WTC11 (cell line): Measurements from ENCODE around the gene METTL4. TPM values are rescaled to one million over a fixed set of nuclear protein-coding genes. Genes with fewer than 3 reads are reported as not detected.

Source experiments
- ATAC-seq: fragments of 200-7000 bp; cut with Tn5 transposase; 2 replicates; pipeline ENCODE4 v1.10.0; 2021; ENCODE audit warnings: mild to moderate bottlenecking, moderate library complexity
- CTCF ChIA-PET: fragments of 300-600 bp; sonication (Branson Sonifier 250); formaldehyde crosslinking; loops from one replicate; lab custom pipeline; 2021; ENCODE audit warnings: antibody characterized with exemption; lab: Charles Lee
- POLR2A ChIA-PET: fragments of 350-600 bp; sonication (Branson Sonifier 250); formaldehyde crosslinking; loops from one replicate; lab custom pipeline; 2021; ENCODE audit warnings: antibody characterized with exemption; lab: Charles Lee
- DNase-seq: peaks from one replicate; pipeline ENCODE4 v3.0.0; 2021; ENCODE audit warnings: low spot score
- H3K27ac Mint-ChIP-seq: 2 replicates; pipeline ENCODE4 v1.8.0; 2021; ENCODE audit warnings: mixed read lengths
- H3K27me3 Mint-ChIP-seq: 2 replicates; pipeline ENCODE4 v1.8.0; 2021; ENCODE audit warnings: low read depth, mild to moderate bottlenecking, moderate library complexity, mixed read lengths
- H3K36me3 Mint-ChIP-seq: 2 replicates; pipeline ENCODE4 v1.8.0; 2021; ENCODE audit warnings: mixed read lengths
- H3K4me1 Mint-ChIP-seq: 2 replicates; pipeline ENCODE4 v1.8.0; 2022; ENCODE audit warnings: mixed read lengths
- H3K4me3 Mint-ChIP-seq: 2 replicates; pipeline ENCODE4 v1.8.0; 2021; ENCODE audit warnings: mild to moderate bottlenecking, moderate library complexity, mixed read lengths
- H3K9me3 Mint-ChIP-seq: 2 replicates; pipeline ENCODE4 v1.8.0; 2021; ENCODE audit warnings: mixed read lengths
- ELF4 ChIP-seq: sonication (generic); formaldehyde crosslinking; IDR thresholded peaks from 2 replicates; pipeline ENCODE4 v1.8.1; 2022; ENCODE audit warnings: low read depth, mild to moderate bottlenecking, moderate library complexity, missing genetic modification reagents
- FOXJ3 ChIP-seq: sonication (generic); formaldehyde crosslinking; IDR thresholded peaks from 2 replicates; pipeline ENCODE4 v1.9.0; 2021; ENCODE audit warnings: missing genetic modification reagents, mild to moderate bottlenecking, borderline replicate concordance
- FOXP4 ChIP-seq: sonication (generic); formaldehyde crosslinking; IDR thresholded peaks from 2 replicates; pipeline ENCODE4 v1.8.0; 2022; ENCODE audit warnings: mild to moderate bottlenecking, missing genetic modification reagents
- MAX ChIP-seq: sonication (generic); formaldehyde crosslinking; IDR thresholded peaks from 2 replicates; pipeline ENCODE4 v1.8.0; 2022; ENCODE audit warnings: mild to moderate bottlenecking, missing genetic modification reagents
- MLX ChIP-seq: sonication (generic); formaldehyde crosslinking; IDR thresholded peaks from 2 replicates; pipeline ENCODE4 v1.8.1; 2023; ENCODE audit warnings: mild to moderate bottlenecking, missing genetic modification reagents, moderate library complexity
- MYBL2 ChIP-seq: sonication (generic); formaldehyde crosslinking; IDR thresholded peaks from 2 replicates; pipeline ENCODE4 v1.8.1; 2023; ENCODE audit warnings: mild to moderate bottlenecking, moderate library complexity, missing genetic modification reagents
- NFYB ChIP-seq: sonication (generic); formaldehyde crosslinking; conservative IDR thresholded peaks from 2 replicates; pipeline ENCODE4 v1.8.0; 2022; ENCODE audit warnings: low read depth, missing genetic modification reagents
- OVOL2 ChIP-seq: fragments of 250-450 bp; sonication (Bioruptor Pico); IDR thresholded peaks from 2 replicates; pipeline ENCODE4 v1.9.0; 2021; ENCODE audit warnings: mild to moderate bottlenecking, borderline replicate concordance
- PREB ChIP-seq: sonication (generic); formaldehyde crosslinking; IDR thresholded peaks from 2 replicates; pipeline ENCODE4 v1.8.1; 2022; ENCODE audit warnings: mild to moderate bottlenecking, missing genetic modification reagents, moderate library complexity, borderline replicate concordance
- STAT6 ChIP-seq: sonication (generic); formaldehyde crosslinking; conservative IDR thresholded peaks from 2 replicates; pipeline ENCODE4 v1.8.1; 2023; ENCODE audit warnings: mild to moderate bottlenecking, low read depth, missing genetic modification reagents, moderate library complexity
- TCF7 ChIP-seq: sonication (generic); formaldehyde crosslinking; IDR thresholded peaks from 2 replicates; pipeline ENCODE4 v1.8.0; 2022; ENCODE audit warnings: mild to moderate bottlenecking, low read depth, missing genetic modification reagents, moderate library complexity
- TP53 ChIP-seq: sonication (generic); formaldehyde crosslinking; IDR thresholded peaks from 2 replicates; pipeline ENCODE4 v1.8.1; 2023; ENCODE audit warnings: mild to moderate bottlenecking, missing genetic modification reagents
- USF2 ChIP-seq: sonication (generic); formaldehyde crosslinking; IDR thresholded peaks from 2 replicates; pipeline ENCODE4 v1.8.1; 2023; ENCODE audit warnings: mild to moderate bottlenecking, missing genetic modification reagents, moderate library complexity
- ZBTB21 ChIP-seq: sonication (generic); formaldehyde crosslinking; IDR thresholded peaks from 2 replicates; pipeline ENCODE4 v1.8.1; 2023; ENCODE audit warnings: mild to moderate bottlenecking, missing genetic modification reagents, borderline replicate concordance
- ZNF138 ChIP-seq: sonication (generic); formaldehyde crosslinking; conservative IDR thresholded peaks from 2 replicates; pipeline ENCODE4 v1.8.1; 2022; ENCODE audit warnings: mild to moderate bottlenecking, moderate library complexity, missing genetic modification reagents
- ZNF281 ChIP-seq: sonication (generic); formaldehyde crosslinking; IDR thresholded peaks from 2 replicates; pipeline ENCODE4 v1.8.0; 2023; ENCODE audit warnings: mild to moderate bottlenecking, missing genetic modification reagents
- ZNF423 ChIP-seq: fragments of 250-450 bp; sonication (Bioruptor Pico); IDR thresholded peaks from 2 replicates; pipeline ENCODE4 v2.1.2; 2022; ENCODE audit warnings: mild to moderate bottlenecking, moderate library complexity
- ZNF671 ChIP-seq: fragments of 250-450 bp; sonication (Bioruptor Pico); IDR thresholded peaks from 2 replicates; pipeline ENCODE4 v1.8.0; 2021; ENCODE audit warnings: mild to moderate bottlenecking
- ZSCAN18 ChIP-seq: fragments of 250-450 bp; sonication (Bioruptor Pico); IDR thresholded peaks from 2 replicates; pipeline ENCODE4 v2.1.2; 2022; ENCODE audit warnings: mild to moderate bottlenecking, moderate library complexity
- total RNA-seq: library from RNA; stranded (reverse); gene quantifications from 3 replicates; pipeline ENCODE4 v1.2.3, GENCODE V29; 2021

The METTL4 gene
- total RNA-seq, 1 experiment from 2014 or later = 9.8 TPM

- peaks cover 8% of the 10 kb centered on the region for H3K4me1 Mint-ChIP-seq
- no peaks in the 10 kb centered on the region for H3K9me3 Mint-ChIP-seq
- ATAC-seq (no peak), DNase-seq (no peak)
- no peak overlapping the region for H3K4me3 Mint-ChIP-seq
- no peak overlapping the region for H3K27ac Mint-ChIP-seq
- ChIA-PET CTCF (interaction anchor here (2.0 kb wide), 1 partner anchor 20 kb away, joined by 7 read pairs; no protein-coding TSS in a partner anchor), POLR2A (no interaction called here)
- TF ChIP-seq TP53 (CRISPR knock-in tag) = no peak
- no peak for TF ChIP-seq ELF4 (CRISPR knock-in tag)
- TF ChIP-seq FOXJ3 = no peak
- TF ChIP-seq NFYB (CRISPR knock-in tag) = no peak
- TF ChIP-seq ZNF138 (CRISPR knock-in tag) = no peak
- no peak for TF ChIP-seq FOXP4
- no peak for TF ChIP-seq MYBL2 (CRISPR knock-in tag)
- no peak for TF ChIP-seq USF2 (CRISPR knock-in tag)
- no peak for TF ChIP-seq ZSCAN18 (CRISPR knock-in tag)
- TF ChIP-seq MAX (CRISPR knock-in tag) = no peak
- TF ChIP-seq MLX (CRISPR knock-in tag) = no peak
- TF ChIP-seq ZBTB21 = no peak
- TF ChIP-seq STAT6 (CRISPR knock-in tag) = no peak
- TF ChIP-seq TCF7 (CRISPR knock-in tag) = no peak
- TF ChIP-seq OVOL2 (CRISPR knock-in tag) = no peak
- no peak for TF ChIP-seq PREB
- no peaks in the 10 kb centered on the region for H3K27me3 Mint-ChIP-seq
- no peaks in the 10 kb centered on the region for H3K36me3 Mint-ChIP-seq
Observed at GRCh38 chr18:2522112-2522511, 49.2 kb downstream of the METTL4 start.

GRCh38 chr18:2518473-2518872 lies 52.8 kb downstream of the METTL4 start:
- Mint-ChIP-seq H3K9me3 (no peaks in the 10 kb centered on the region), H3K27me3 (no peaks in the 10 kb centered on the region), H3K4me1 (peaks cover 8% of the 10 kb centered on the region), H3K4me3 (no peak overlapping the region), H3K36me3 (no peaks in the 10 kb centered on the region), H3K27ac (no peak overlapping the region)
- ChIA-PET POLR2A (no interaction called here), CTCF (no interaction called here)
- ATAC-seq (no peak), DNase-seq (no peak)
- TF ChIP-seq ZNF423 (no peak), ZNF671 (CRISPR knock-in tag) (no peak), ZNF281 (CRISPR knock-in tag) (no peak), PREB (no peak)
